ENCODE measurements around the gene WDSUB1.

WDSUB1 gene

DNA sequence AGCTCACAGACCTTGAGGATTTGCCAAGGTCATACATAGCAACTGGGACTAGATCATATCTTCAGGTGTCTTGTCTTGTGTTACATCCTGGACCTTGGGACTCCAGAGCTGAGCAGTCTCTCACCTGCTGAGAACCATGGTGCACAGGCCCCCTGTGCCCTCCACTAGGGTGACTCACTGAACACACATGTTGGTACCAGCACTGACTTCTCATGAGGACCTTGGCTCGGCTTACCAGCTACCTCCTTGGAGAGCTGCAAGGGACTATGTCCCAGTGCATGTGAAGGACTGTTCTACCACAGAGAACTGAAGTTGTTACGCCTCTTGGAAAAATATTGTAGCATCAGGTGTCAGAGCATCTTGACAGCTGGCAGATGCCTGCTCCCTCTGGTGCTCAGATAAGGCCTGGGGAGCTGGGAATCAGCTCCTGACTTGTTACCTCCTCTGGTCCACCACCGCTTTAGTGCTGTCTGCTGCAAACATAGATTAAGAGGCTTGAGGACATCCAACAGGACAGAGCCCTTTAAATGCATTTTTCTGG is 72.1 kb downstream of the WDSUB1 start:
- DNase-seq (ENCODE audit: insufficient read length, low spot score) (no peak), FAIRE-seq (no peak)
- TF ChIP-seq SPI1 (IDR thresholded peaks at IDR 0.05; ENCODE audit: low read depth, low read length) (no peak), POLR2AphosphoS5 (IDR thresholded peaks at IDR 0.05; ENCODE audit: low read depth, low read length) (no peak), POLR2A (IDR thresholded peaks at IDR 0.05; ENCODE audit: low read depth, low read length) (no peak), PAX5 (IDR thresholded peaks at IDR 0.05; ENCODE audit: insufficient read depth, low read length, severe bottlenecking) (no peak), TAF1 (IDR thresholded peaks at IDR 0.05; ENCODE audit: low read depth, low read length) (no peak), POU2F2 (IDR thresholded peaks at IDR 0.05; ENCODE audit: low read depth, low read length) (no peak)

DNA sequence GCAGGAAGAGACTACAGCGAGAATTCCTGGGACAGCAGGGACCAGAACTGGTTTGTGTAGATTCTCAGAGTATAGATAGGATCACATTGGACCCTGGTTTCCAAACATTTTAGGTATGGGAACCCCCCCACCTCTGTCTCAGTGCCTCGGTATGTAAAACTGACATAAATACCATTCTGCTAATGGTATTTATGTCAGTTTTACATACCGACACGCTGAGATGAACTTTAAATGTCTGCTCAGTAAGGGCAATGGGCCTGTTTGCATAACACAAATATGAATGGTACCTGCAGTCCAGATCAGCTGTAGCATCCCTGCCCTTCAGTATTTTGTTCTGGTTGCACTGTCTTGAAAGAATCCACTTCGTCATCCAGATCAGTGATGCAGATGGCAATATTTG is 73.2 kb downstream of the WDSUB1 start:
- DNase-seq (ENCODE audit: insufficient read length, low spot score), result no peak
- no peak for TF ChIP-seq POU2F2 (IDR thresholded peaks at IDR 0.05; ENCODE audit: low read depth, low read length)
- TF ChIP-seq POLR2AphosphoS5 (IDR thresholded peaks at IDR 0.05; ENCODE audit: low read depth, low read length), result no peak
- no peak for TF ChIP-seq PAX5 (IDR thresholded peaks at IDR 0.05; ENCODE audit: insufficient read depth, low read length, severe bottlenecking)
- TF ChIP-seq SPI1 (IDR thresholded peaks at IDR 0.05; ENCODE audit: low read depth, low read length), result no peak
- TF ChIP-seq POLR2A (IDR thresholded peaks at IDR 0.05; ENCODE audit: low read depth, low read length), result no peak
- TF ChIP-seq TAF1 (IDR thresholded peaks at IDR 0.05; ENCODE audit: low read depth, low read length), result no peak
- FAIRE-seq, result no peak

DNA sequence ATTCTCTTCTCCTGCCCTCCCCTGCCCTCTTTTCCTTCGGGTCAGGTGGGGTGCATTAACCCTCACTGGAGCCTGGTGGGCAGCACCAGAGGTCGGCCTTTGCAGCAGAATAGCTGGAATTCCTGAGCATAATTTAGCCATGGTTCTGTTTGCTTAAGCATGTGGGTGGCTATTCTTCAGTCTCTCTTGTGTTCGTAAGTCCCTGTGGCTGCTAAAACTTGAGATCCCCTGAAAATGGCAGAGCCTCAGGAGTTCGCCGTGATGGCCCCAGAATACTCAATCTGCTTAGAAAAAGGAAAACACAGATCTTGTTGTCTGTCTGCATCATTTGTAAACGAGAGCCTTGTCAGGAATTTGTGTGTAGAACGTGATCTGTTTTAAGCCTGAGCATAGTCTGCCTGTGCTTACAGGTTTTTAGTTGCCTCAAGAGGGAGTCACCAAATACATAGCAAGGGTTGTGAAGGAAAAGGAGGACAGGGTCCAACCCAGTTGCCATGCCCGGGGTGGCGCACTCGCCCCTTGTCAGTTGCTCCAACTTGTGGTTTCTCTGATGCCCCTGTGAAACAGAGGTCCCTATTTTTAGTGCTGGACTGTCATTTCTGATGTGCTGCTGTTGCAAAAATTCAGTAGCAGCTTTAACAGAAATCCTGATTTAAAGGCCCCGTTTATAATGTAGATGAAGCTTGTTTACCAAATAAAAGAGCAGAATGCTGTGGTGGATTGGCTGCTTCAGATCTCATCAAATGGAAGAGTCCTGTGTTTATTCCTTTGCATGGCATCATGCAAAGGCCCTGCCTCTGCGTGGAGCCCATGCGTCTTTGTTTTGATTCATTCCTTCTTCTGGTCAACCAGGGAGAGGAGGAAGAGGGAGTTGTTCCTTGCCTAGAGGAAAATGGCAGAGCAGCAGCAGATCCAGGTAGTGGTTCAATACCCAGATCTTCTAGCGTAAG is 74.8 kb downstream of the WDSUB1 start:
- FAIRE-seq, result no peak
- DNase-seq (ENCODE audit: insufficient read length, low spot score), result no peak
- no peak for TF ChIP-seq POU2F2 (IDR thresholded peaks at IDR 0.05; ENCODE audit: low read depth, low read length)
- no peak for TF ChIP-seq SPI1 (IDR thresholded peaks at IDR 0.05; ENCODE audit: low read depth, low read length)
- TF ChIP-seq TAF1 (IDR thresholded peaks at IDR 0.05; ENCODE audit: low read depth, low read length), result no peak
- no peak for TF ChIP-seq POLR2AphosphoS5 (IDR thresholded peaks at IDR 0.05; ENCODE audit: low read depth, low read length)
- no peak for TF ChIP-seq POLR2A (IDR thresholded peaks at IDR 0.05; ENCODE audit: low read depth, low read length)
- TF ChIP-seq PAX5 (IDR thresholded peaks at IDR 0.05; ENCODE audit: insufficient read depth, low read length, severe bottlenecking), result no peak

DNA sequence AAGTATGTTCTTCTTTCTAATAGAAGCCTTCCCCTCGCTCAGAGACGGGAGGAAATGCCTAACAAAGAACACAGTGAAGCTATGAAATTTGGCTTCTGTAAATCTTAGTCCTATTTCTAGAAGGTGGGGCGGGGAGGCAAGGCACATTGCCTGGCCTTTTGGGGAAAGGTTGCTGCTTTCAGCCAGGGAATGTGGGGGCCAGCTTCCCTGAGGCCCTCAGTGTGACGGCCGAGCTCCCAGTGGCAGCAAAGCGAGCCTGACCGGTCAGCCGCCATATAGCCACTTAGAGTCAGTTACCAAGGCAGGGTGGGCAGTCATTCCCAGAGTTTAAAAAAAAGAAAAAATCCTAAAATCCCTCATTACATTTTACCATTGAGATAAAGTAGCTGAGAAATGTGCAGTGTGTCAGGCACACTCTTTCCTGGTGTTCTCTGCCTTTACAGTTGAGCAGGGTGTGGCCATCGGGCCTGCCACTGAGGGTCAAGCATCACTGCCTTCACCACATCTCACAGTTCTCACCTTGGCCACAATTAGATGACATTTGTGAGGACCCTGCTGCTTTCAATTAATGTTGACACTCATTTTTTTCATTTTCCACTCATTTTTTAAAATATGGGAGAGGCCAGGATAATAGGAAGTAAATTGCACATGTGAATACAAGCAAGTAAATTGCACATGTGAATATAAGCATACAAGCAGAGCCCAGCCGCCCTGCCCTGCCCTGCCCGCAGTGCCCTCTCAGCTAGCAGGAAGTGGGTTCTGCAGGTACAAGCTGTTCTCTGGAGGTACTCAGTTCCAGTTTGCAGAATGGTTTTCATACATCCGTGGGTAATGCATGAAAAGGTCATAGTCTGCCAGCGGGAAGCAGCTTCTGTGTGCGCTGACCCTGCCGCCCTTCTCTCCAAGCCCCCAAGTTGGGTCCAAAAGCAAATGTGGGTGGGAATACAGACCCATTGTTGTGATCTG is 76.9 kb downstream of the WDSUB1 start:
- FAIRE-seq (no peak), DNase-seq (ENCODE audit: insufficient read length, low spot score) (no peak)
- TF ChIP-seq POLR2A (IDR thresholded peaks at IDR 0.05; ENCODE audit: low read depth, low read length) (no peak), SPI1 (IDR thresholded peaks at IDR 0.05; ENCODE audit: low read depth, low read length) (no peak), POLR2AphosphoS5 (IDR thresholded peaks at IDR 0.05; ENCODE audit: low read depth, low read length) (no peak), PAX5 (IDR thresholded peaks at IDR 0.05; ENCODE audit: insufficient read depth, low read length, severe bottlenecking) (peak; percentile 26), TAF1 (IDR thresholded peaks at IDR 0.05; ENCODE audit: low read depth, low read length) (no peak), POU2F2 (IDR thresholded peaks at IDR 0.05; ENCODE audit: low read depth, low read length) (no peak)

DNA sequence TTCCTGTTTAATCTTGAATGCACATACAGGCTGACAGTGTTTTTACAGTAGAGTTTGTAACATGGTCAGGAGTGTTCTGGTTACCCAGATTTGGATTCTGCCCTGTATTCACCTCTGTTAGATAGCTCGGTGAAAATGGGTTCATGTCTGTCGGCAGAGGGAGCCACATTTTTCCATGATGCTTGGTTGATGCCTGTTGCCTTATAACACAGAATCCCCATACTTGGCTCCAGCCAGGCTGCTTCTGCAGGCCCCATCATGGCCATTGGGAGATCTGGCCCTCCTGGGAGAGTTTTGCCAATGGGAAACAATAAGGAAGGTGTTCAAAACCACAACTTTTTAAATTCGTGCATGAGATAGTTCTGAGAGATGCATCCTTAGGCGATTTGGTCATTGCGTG is 78.1 kb downstream of the WDSUB1 start:
- DNase-seq (ENCODE audit: insufficient read length, low spot score) (no peak), FAIRE-seq (no peak)
- TF ChIP-seq POLR2AphosphoS5 (IDR thresholded peaks at IDR 0.05; ENCODE audit: low read depth, low read length), result no peak
- no peak for TF ChIP-seq PAX5 (IDR thresholded peaks at IDR 0.05; ENCODE audit: insufficient read depth, low read length, severe bottlenecking)
- TF ChIP-seq TAF1 (IDR thresholded peaks at IDR 0.05; ENCODE audit: low read depth, low read length), result no peak
- no peak for TF ChIP-seq POU2F2 (IDR thresholded peaks at IDR 0.05; ENCODE audit: low read depth, low read length)
- TF ChIP-seq POLR2A (IDR thresholded peaks at IDR 0.05; ENCODE audit: low read depth, low read length), result no peak

DNA sequence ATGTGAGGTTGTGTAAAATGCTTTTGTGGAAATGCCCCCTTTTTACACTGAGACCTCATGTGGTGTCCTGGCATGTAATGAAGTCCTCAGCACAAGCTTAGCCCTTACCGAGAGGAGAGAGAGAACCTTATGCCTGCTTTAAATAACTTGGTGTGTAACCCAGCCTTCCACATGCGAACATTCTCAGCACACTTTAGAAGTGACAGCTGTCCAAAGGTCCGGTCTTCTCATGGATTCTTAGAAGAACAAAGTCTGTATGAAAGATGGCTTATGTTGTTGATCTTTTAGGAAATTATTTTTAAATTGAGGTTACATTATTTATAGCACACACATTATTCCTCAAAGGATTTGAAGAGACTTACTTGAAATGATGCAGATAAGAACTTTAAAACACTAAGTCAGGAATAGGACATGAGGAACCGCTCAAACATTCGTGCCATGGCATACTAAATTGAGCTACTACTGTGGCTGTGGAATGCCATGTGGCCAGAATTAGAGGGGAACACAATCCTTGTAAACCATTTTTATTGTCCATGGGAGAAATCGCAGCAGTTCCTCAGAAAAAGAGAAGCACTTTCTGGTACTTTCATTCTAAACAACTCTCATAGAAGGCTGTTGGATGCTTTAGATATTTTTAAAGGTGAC is 79.6 kb downstream of the WDSUB1 start:
- no peak for DNase-seq (ENCODE audit: insufficient read length, low spot score)
- no peak for TF ChIP-seq TAF1 (IDR thresholded peaks at IDR 0.05; ENCODE audit: low read depth, low read length)
- no peak for FAIRE-seq

DNA sequence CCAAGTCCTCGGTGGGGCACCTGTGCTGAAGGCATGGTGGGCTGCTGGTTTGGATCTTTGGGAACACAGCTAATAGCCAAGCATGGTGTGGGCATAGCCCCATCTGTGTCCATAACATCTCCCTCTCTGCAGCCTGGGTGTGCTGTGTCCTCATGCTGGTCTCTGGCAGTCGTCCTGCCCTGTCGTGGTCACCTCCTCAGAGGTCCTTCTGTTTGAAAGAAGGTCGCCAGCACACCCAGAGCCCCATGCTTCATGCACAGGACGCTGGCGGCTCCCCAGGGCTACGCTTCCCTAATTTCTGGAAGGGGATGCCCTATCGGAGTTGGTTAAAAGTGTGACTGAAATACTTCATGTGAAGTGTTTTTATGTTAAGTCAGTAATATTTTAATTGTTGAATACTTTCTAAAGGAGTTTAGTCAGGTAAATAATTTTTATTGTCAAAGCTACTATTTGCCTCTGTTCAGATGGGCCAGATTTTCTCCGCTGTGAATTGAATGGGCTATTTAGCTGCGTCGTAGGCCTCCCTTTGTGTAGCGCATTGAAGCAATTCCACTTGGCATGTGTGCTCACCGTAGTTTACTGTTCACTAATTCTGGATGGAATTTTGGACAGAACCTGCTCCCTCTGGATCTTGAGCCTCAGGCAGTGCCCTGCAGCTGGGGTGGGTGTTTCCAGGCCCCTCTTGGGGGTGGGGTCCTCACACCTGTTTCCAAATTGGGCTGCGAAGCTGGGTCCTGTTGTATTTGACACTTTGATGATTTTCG is 81.9 kb downstream of the WDSUB1 start:
- FAIRE-seq, result no peak

DNA sequence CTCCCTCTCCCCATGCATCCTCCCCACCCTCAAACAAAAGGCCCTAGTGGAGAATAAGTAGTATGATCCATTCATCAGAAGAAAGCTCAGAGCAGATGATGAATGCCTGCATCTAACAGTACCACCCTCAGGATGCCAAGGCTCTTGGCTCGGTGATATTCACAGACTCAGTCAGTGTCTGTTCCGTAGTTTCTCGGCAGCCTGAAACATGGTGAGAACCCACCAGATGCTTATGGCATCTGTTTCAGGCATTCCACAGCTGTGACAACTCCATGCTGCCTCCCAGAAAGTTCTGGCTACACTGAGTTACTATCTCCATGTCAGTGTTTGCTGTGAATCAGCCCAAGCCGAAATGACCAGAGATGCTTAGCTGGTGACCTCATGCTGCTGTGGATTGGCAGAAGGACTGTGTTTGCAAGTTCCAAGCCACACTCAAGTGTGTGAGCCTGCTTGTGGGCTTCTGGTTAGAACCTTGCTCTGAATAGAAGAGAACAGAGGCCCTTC is 83.9 kb downstream of the WDSUB1 start:
- TF ChIP-seq POLR2A (IDR thresholded peaks at IDR 0.05; ENCODE audit: low read depth, low read length) (no peak), SPI1 (IDR thresholded peaks at IDR 0.05; ENCODE audit: low read depth, low read length) (no peak), POU2F2 (IDR thresholded peaks at IDR 0.05; ENCODE audit: low read depth, low read length) (no peak), PAX5 (IDR thresholded peaks at IDR 0.05; ENCODE audit: insufficient read depth, low read length, severe bottlenecking) (no peak), POLR2AphosphoS5 (IDR thresholded peaks at IDR 0.05; ENCODE audit: low read depth, low read length) (no peak), TAF1 (IDR thresholded peaks at IDR 0.05; ENCODE audit: low read depth, low read length) (no peak)
- no peak for FAIRE-seq
- DNase-seq (ENCODE audit: insufficient read length, low spot score), result no peak

More for the DNA sequence above, 81.9 kb downstream of the WDSUB1 start:
- DNase-seq (ENCODE audit: insufficient read length, low spot score), result no peak
- TF ChIP-seq POU2F2 (IDR thresholded peaks at IDR 0.05; ENCODE audit: low read depth, low read length) (no peak), SPI1 (IDR thresholded peaks at IDR 0.05; ENCODE audit: low read depth, low read length) (no peak), POLR2AphosphoS5 (IDR thresholded peaks at IDR 0.05; ENCODE audit: low read depth, low read length) (no peak)
